Uterus (tissue), 2 donors: ENCODE measurements around the gene ASAP3.
A peak's percentile ranks its signal among the peaks of the same experiment; 100 is the strongest.

ENCODE experiments used
- POLR2A ChIP-seq, 2 donors: fragments of 450-650 bp; IDR thresholded peaks; one replicate each; pipeline ENCODE4 v1.6.1; 2016; ENCODE audit warnings: antibody characterized with exemption in 2 of 2, mild to moderate bottlenecking in 1 of 2, moderate library complexity in 1 of 2
- TF ChIP-seq, protein P1 (sequence below), 4 experiments: fragments of 200-600 bp in 2 of 4; fragments of 450-650 bp in 2 of 4; sonication (generic) in 2 of 4; IDR thresholded peaks; one replicate each; pipeline ENCODE4 v1.5.1; 2016 to 2019; ENCODE audit warnings: antibody characterized with exemption in 4 of 4, mild to moderate bottlenecking in 2 of 4, moderate library complexity in 1 of 4

DNA sequence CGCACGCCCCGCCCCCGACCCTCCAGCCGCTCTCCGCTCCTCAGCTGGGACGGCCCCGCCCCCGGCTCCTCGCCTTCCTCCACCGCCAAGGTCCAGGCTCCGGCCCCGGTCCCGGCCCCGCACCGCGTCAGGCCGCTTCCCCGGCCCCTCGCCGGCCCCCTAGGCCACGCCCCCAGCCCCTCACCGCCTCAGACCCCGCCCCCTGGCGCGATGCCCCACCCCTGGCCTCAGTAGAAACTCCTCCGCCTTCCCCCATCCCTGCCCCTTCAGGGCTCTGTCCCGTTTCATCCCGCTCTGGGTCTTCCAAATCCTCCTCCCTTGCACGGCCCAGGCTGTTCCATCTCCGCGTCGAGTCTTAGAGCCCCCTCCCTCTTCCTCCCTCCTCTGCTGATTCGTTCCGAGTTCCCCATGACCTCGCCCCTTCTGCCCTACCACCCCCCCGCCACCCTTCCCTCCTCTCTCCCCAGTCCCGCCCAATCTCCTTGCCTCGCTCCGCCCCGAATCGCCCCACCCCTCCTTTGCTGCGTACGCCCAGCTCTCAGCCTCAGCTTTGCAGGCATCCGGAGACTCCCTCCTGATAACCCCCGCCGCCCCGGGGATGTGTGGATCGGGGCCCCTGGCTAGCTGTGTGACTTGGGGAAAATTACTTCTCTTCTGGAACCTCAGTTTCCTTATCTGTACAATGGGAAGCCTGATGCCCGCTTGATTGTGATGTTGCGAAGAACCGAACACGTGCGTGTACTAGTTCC is 448 bp upstream of the ASAP3 start:
- TF ChIP-seq, protein P1, sequence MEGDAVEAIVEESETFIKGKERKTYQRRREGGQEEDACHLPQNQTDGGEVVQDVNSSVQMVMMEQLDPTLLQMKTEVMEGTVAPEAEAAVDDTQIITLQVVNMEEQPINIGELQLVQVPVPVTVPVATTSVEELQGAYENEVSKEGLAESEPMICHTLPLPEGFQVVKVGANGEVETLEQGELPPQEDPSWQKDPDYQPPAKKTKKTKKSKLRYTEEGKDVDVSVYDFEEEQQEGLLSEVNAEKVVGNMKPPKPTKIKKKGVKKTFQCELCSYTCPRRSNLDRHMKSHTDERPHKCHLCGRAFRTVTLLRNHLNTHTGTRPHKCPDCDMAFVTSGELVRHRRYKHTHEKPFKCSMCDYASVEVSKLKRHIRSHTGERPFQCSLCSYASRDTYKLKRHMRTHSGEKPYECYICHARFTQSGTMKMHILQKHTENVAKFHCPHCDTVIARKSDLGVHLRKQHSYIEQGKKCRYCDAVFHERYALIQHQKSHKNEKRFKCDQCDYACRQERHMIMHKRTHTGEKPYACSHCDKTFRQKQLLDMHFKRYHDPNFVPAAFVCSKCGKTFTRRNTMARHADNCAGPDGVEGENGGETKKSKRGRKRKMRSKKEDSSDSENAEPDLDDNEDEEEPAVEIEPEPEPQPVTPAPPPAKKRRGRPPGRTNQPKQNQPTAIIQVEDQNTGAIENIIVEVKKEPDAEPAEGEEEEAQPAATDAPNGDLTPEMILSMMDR (IDR thresholded peaks at IDR 0.05) = no peak
- TF ChIP-seq POLR2A (IDR thresholded peaks at IDR 0.05) = peak in 1 of 2 donors; percentile 3
